Measurements from ENCODE around the gene EZH2.
A peak's percentile ranks its signal among the peaks of the same experiment; 100 is the strongest.

The EZH2 gene

DNA sequence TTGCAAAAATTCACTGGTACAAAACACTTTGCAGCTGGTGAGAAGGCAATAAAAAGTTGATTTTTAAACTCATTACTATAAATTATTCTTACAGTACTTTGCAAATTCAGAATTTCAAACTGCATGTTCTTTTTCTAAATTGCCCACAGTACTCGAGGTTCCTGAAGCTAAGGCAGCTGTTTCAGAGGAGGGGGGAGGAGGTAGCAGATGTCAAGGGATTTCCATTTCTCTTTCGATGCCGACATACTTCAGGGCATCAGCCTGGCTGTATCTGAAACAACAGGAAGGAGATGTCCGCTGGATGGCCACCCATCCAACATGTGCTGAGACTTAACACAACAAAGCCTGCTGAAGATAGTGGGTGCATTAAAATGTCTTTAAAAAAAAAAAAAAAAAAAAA is 76.7 kb downstream of the EZH2 start:
- DNase-seq (ENCODE audit: low read depth in 3 of 3) = no peak

DNA sequence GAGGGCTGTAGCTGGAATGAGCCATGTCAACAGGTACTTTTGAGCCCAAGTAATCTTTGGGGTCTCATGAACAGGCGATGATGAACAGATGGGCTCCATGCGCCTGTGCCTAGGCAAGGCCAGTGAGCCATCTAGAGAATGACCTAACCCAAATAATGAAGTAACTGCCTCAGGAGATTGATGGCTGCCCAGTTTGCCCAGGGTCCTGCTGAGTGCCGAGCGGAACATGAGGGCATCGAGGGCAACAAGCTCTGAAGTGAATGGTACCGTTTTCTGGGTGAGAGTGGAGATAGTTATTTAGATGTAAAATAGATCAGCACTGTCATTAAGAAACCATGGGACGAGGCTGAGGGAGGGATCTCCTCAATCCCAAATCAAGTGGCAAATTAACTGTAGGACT is 77.9 kb downstream of the EZH2 start:
- no peak for DNase-seq (ENCODE audit: low read depth in 3 of 3)

DNA sequence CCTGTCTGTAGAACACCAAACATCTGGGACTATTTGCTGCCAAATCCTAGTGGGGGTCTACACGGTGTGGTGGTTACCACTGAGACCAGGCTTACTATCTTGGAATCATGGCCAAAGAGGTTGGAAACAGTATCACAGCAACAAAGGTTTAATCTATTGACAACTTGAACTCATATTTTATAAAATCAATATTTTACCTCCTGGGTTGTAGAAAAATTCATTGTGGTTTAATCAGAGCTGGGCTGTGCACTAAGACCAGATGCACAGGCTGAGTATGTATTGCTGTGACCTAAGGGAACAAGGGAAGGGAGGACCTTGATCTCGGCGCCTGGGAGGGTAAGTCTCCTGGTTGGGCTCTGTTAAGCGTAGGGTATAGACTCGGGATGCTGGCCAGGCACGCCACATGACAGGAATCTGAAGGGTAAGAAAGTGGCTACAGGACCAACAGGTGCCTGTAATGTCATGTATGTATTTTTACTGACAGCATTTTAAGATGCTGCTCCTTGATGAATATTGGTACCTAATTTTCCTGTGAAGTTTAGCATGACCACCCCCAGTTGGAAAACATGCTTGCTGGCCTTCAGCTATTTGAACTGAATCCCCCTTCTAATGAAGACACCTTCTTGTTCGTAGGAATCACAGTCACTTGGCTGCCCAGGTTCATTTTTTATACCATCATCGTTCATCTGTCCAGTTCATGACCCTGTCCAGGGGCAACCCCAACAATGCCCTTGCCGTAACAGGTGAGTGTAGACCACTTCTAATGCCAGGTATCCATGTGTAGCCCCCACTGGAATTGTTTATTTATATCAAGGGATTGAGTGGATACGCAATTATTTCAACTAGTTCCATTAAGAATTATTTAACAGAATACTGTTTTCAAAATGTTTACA is 79.5 kb downstream of the EZH2 start:
- no peak for DNase-seq (ENCODE audit: low read depth in 3 of 3)

DNA sequence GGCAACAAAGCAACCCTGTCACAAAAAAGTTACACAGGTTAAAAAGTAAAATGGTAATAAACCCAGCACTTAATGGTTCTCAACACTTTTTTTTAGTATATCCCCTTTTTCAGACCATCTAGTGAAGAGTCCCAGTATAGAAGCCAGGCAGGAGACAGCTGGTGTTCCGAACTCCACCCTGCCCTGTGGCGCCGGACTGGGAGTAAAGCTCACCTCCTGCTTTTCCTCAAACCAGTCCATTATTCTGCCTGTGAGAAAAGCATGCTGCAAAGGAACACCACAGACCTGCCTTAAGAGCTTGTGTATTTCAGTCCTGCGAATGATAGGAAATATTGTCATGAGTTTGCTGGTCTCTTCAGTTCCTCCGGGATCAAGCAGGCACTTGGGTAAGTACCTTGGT is 81.0 kb downstream of the EZH2 start:
- DNase-seq (ENCODE audit: low read depth in 3 of 3) = no peak

DNA sequence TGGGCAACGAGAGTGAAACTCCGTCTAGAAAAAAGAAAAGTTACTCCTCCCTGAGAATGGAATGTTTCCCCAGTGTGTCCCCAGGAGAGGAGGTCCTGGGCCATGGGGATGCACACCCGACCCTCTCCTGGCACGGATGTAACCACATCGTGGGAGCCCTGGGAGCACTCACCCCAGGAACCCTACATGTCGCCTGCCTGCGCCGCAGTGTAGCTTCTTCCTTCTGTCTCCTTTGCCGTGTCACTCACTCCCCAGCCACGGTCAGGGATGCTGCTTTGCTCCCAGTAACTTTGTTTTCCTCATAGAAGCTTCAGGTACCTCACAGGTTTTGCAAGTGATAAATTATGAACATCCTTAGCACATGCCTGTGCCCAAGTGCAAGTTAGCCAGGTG is 82.0 kb downstream of the EZH2 start:
- DNase-seq (ENCODE audit: low read depth in 3 of 3) = no peak

DNA sequence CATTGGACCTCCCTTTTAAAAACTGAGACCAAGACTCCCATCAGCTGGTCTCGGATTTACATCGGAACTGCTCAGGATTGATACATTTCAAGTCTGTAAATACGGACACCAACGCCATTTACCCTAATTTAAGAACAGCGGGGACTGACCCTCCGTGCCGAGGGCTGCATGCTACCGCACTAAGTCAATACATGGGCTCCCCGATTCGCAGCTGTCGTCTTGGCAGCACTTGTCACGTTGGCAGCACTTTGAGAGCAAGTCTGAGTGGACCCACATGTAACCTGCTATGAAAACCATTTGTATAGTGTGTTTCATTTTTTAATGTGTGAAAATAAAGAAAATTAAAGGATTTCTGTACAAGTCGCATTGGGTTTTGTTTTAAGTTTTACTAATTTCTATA is 83.4 kb downstream of the EZH2 start:
- DNase-seq (ENCODE audit: low read depth in 3 of 3) = no peak

DNA sequence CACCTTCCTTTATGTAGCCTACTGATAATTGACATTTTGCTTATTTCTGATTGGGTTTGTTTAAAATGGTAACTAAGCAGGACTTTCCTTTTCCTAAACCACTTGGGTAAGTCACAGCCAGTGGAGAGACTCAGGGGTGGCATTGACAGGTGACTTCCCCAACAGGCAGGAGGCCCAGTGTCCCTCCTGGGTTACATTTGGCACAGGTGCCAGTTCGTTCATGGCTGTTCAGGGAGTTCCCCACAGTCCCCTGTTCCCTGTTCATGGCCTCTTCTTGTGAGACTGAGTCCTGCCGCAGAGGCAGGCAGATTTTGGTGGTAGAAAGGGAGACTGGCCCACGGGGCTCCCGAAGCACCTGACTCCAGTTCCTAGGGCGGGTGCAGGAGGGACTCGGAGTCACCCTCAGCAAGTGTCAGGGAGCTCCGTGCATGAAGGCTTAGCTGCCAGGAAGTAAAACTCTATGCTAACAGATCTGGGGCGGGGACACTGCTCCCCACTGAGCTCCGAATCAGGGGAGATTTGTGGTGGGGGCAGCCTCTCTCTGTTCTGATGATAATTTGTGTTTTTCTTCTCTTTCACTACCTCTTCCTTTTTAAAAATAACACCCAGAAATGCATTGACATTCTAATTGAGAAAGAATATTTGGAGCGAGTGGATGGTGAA is 84.1 kb downstream of the EZH2 start:
- DNase-seq (ENCODE audit: low read depth in 3 of 3) = no peak

DNA sequence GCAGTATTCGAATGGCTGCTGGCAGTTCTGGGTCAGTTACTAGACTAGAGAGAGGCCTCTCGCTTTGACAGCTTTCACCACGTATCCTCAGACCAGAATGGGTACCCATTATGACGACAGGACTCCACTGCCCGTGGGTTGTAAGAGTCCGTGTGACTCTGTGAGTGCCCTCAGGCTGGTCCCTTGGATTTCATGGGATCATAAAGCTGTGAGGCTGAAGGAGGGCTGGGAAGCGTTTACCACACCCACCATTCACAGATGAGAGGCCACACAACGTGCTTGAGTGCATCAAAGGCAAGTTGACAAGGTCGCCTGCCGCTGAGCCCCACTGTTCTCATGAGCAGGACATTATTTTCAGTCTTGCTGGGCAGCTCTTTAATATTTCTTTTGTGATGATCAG is 87.2 kb downstream of the EZH2 start:
- DNase-seq (ENCODE audit: low read depth in 3 of 3) = no peak

DNA sequence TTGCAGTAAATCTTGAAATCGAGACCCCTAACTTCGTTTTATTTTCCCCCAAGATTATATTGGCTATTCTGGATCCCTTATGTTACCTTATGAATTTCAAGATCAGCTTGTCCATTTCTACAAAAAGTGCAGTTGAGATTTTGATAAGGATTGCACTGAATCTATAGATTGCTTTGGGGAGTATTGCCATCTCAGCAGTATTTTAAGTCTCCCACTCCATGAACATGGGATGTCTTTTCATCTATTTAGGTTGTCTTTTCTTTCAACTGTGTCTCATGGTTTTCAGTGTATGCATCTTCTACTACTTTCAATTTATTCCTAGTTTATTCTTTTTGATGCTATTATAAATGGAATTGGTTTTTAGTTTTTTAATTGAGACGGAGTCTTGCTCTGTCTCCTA is 89.6 kb downstream of the EZH2 start:
- no peak for DNase-seq (ENCODE audit: low read depth in 3 of 3)

DNA sequence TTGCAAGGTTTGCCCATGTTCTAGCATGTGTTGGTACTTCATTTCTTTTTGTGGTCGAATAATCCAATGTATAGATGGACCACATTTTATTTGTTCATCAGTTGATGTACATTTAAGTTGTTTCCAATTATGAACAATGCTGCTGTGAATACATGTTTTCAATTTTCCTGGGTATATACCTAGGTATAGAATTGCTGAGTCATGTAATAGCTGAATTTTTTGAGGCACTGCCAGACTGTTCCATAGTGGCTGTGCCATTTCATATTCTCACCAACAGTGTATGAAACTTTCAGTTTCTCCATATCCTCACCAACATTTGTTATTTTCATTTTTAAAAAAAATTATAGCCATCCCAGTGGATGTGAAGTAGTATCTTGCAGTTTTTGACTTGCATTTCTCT is 90.5 kb downstream of the EZH2 start:
- no peak for DNase-seq (ENCODE audit: low read depth in 3 of 3)

DNA sequence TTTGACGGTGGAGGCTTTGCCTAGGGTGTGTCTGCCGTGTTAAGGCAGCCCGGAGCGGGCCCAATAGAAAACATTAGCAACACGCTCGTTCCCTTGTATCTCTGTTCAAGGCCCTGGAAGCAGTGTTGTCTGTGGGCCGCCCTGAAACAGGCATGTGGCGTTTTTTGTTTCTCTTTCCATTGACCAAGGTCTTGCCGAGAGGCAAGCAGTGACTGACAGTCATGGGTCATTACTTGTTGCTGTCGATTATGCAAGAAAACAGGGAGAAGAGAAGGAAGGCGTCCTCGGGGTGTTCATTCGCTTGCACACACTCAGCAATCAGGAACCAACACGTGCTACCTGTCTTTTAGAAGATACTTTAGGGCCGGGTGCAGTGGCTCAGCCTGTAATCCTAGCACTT is 92.5 kb downstream of the EZH2 start:
- DNase-seq (ENCODE audit: low read depth in 3 of 3) = no peak

DNA sequence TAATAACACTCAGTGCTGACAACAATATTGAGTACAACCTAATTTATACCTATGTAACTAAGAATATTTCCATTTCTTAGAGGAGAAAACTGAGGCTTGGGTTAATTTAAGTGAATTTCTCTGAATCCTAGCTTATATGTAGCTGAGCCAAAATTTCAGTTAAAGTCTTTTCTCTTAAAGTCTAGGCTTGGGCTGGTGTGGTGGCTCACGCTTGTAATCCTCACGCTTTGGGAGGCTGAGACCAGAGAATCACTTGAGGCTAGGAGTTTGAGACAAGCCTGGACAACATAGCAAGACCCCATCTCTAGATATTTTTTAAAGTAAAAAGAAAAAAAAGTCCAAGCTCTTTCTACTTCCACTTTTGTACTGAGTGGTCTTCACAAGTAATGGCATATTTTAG is 93.2 kb downstream of the EZH2 start:
- DNase-seq (ENCODE audit: low read depth in 3 of 3) = no peak

DNA sequence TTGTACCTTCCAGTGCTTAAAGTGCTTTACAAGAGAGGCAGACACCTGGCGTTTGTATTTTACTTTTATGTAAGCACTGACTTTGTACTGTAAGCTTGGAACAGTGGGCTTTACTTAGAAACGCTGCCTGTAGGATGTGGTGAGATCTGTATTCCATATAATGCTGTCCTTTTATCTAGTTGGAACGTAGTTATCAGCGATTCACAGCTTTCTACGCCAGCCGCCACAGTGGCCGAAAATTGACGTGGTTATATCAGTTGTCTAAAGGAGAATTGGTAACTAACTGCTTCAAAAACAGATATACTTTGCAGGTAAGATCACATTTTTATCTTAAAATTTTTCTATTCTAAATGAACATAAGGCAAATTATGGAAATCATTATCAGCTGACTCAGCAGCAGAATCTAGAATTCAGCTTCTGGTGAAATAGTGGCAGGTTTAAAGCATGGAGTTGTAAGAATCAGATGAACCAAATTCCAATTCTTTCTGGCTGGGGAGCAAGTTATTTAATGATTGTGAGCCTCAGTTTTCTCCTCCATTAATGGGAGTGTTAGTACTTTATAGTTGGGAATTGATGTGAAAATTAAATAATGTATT is 93.9 kb downstream of the EZH2 start:
- DNase-seq (ENCODE audit: low read depth in 3 of 3) = no peak

DNA sequence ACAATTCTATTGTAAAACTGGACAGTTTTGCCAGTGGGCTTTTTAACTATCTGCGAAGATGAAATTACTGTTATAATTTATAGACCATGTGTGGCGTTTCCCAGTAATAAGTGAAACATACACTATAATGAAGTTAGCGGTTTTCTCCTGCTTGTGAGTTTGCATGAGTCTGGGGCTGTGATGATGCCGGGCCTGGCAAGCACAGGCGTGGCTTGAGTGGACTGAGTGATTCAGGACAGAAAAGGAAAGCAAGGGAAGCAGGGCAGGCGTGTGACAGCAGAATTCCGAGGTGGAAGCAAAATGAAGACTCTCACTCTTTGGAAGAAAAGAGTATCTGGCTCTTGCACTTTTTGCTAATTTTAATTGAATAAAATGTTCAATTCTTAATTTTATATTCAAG is 94.9 kb downstream of the EZH2 start:
- no peak for DNase-seq (ENCODE audit: low read depth in 3 of 3)

DNA sequence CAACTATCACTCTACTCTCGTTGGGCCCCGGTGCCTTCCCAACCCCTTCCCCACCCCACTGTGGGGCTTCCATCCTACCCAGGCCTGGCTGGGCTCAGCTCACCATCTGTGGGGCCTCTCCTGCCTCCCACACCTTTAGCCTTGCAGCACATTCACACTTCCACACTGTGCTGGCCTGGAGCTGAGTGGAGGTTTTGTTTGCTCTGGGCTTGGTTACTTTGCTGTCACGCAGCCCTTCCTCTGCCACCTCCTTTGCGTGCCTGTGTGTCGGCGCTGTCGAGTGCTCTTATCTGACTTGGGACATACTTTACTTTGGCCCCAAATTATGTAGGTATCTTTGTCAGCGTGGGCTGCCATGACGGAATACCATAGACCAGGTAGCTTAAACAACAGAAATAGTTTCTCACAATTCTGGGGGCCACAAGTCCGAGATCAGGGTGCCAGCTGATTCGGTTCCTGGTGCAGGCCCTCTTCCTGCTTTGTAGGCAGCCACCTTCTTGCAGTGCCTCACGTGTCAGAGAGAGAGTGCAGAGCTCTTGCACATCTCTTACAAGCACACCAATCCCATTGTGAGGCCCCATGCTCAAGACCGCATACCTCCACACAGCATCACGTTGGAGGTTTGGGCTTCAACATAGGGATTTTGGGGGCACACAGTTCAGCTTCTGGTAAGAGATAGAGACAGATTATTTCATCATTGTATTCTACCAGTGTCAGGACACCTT is 96.4 kb downstream of the EZH2 start:
- no peak for DNase-seq (ENCODE audit: low read depth in 3 of 3)

DNA sequence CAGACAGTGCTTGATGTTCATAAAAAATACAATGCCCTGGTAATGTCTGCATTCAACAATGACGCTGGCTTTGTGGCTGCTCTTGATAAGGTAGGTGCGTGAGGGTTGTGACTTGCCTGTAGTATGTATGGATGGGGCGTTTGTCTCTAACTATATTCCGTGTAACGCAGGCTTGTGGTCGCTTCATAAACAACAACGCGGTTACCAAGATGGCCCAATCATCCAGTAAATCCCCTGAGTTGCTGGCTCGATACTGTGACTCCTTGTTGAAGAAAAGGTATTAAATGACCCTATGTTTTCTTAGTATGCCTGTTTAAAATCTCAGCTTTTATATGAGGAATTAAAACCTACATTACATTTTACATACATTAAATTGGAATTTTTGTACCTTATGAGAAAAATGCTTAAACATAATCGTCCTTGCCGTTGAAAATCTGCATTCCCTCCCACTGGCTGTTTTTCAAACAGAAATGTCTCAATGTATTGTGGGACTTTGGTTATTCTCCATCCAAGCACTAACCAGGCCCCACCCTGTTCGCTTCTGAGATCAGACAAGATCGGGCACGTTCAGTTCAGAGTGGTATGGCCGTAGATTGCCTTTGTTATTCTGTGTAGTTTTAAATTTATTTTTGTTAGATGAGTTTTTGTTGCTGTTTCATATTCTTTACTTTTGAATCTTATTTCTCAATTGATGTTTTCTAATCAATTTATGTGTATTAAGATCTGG is 100.1 kb downstream of the EZH2 start:
- DNase-seq (ENCODE audit: low read depth in 3 of 3) = no peak

DNA sequence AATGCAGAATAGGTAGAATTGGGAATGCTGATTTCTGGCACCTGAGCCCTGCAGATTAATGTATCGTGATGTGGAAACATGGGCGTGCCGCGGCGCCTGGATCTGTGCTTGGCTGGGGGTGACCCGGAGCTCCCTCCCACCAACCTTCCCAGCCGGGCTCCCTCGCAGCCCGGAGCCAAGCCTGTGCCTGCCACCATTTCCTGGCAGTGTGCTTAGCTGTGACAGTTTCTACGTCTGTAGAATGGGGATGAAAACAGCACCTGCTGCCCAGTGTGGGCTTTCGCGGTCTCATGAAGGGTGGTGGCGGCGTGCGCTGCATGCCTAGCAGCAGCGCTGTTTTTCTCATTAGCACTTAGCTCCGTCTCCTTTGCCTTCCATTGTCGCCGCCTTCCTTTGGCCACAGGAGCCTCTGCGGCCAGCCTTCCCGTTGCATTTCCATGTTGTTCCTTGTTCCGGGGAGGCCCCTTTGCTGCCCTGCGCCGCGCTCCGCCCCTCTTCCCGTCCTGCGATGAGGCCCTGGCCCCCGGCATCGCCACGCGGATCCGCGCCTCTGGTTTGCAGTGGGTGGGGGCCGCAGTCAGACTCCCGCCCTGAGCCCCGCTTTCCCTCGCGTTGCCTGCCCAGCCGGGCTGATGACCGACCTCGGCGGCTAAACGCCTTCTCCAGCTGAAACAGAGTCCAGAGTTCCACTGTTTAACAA is 101.2 kb downstream of the EZH2 start:
- no peak for DNase-seq (ENCODE audit: low read depth in 3 of 3)

DNA sequence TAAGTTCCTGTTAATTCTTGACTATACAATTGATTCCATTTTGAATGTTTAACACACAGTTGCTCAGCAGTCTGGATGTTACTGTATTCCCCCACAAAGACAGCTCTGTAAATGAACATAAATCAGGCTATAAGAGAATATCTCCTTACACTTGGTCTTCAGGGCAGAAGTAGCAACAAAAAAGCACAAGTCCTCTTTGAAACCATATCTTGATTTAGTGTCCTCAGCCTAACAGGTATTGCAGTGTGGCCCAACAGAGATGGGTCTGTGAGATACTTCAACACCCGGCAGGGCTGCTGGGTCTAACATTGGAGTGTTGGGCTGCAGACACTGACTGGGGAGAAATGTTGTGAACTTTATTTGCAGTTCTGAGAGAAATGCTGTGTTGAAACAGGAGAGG is 109.6 kb downstream of the EZH2 start:
- no peak for DNase-seq (ENCODE audit: low read depth in 3 of 3)

DNA sequence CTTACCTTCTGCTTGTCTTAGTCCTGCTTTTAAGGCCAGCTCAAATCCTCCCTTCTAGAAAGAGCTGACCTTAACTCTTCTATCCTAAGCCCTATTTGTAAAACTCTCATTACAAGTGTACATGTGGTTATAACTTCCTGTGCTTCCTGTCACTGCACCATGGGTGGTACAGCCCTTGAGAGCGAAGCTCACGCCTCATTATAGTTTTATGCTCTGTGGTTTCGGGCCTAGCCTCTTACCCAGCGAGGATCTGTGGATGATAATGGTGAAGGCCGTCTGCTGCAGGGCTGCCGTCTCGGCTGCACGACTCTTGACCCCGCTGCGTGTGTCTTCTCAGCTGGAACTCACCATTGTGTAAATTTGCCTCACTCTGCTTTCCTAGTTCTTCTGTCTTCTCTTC is 110.8 kb downstream of the EZH2 start:
- peak in 1 of 3 experiments; percentile 9 for DNase-seq (ENCODE audit: low read depth in 3 of 3)

DNA sequence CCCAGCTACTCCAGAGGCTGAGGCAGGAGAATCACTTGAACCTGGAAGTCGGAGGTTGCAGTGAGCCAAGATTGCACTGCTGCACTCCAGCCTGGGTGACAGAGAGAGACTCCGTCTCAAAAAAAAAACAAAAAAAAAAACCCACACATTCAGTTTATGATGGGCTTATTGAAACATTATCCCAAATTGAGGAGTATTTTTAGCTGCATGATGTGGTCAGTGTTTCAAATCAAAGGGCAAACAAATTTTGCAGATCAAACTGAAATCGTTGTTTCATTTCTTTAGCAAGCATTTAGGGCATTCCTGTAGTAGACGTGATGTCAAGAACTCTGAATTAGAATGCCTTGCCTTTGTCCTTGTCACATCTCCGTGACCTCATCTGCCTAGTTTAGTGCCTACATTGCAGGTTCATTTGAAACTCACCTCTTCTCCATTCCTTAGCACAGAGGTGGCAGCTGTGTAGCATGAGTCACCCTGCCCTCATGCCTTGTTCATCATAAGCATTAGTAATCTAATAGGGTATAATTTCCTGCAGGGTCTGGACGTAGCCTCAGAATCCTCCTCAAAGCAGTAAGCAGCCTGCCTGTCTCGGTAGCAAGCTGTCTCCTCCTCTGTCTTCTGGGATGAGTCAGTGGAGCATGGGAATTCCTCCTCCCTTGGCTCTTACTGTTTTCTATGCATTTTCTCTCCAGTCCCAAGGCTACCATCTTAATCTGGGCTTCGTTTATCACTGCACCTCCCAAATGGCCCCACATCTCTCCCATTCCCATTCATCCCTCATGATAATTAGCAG is 111.6 kb downstream of the EZH2 start:
- DNase-seq (ENCODE audit: low read depth in 3 of 3) = peak in 2 of 3 experiments; percentile 18 to 32

Measured in stimulated activated CD4-positive, alpha-beta T cell treated with anti-CD3 and anti-CD28 coated beads, TNF-alpha, amount 100 ng/mL, for 24 hours (primary cell).